ENCODE results near the gene TSKU.

DNA sequence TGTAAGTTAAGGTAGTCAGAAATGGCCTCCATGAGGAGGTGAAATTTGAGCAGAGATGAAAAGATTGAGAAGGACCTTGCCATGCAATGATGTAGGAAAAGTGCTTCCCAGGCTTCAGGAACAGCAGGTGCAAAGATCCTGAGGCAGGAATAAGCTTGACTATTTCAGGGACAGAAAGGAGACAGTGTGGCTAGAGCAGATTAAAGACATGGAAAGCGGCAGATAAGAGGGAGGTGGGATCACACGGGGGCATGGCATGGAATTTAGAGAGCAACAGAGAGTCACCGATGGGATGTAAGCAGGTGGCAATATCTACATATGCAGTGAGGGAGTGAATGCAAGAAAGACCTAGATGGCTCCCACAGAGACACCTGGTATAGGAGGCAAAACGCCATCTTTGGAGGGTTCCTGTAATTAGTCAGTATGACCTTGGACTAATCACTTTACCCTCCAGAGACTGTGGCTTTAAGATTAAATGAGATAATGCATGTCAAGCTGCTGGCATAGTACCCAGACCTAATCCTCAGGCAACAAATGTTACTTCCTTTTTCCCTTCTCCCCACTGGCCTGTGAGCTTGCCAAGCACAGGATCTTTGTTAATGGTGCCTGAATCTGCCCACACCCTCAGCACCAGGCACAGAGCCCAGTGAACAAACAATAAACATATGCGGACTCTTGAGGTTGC is 52.9 kb downstream of the TSKU start:
- no peak for TF ChIP-seq NFIC (IDR thresholded peaks at IDR 0.05)
- TF ChIP-seq, protein P1, sequence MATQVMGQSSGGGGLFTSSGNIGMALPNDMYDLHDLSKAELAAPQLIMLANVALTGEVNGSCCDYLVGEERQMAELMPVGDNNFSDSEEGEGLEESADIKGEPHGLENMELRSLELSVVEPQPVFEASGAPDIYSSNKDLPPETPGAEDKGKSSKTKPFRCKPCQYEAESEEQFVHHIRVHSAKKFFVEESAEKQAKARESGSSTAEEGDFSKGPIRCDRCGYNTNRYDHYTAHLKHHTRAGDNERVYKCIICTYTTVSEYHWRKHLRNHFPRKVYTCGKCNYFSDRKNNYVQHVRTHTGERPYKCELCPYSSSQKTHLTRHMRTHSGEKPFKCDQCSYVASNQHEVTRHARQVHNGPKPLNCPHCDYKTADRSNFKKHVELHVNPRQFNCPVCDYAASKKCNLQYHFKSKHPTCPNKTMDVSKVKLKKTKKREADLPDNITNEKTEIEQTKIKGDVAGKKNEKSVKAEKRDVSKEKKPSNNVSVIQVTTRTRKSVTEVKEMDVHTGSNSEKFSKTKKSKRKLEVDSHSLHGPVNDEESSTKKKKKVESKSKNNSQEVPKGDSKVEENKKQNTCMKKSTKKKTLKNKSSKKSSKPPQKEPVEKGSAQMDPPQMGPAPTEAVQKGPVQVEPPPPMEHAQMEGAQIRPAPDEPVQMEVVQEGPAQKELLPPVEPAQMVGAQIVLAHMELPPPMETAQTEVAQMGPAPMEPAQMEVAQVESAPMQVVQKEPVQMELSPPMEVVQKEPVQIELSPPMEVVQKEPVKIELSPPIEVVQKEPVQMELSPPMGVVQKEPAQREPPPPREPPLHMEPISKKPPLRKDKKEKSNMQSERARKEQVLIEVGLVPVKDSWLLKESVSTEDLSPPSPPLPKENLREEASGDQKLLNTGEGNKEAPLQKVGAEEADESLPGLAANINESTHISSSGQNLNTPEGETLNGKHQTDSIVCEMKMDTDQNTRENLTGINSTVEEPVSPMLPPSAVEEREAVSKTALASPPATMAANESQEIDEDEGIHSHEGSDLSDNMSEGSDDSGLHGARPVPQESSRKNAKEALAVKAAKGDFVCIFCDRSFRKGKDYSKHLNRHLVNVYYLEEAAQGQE (IDR thresholded peaks at IDR 0.05; ENCODE audit: low read depth) = no peak
- TF ChIP-seq, protein P2, sequence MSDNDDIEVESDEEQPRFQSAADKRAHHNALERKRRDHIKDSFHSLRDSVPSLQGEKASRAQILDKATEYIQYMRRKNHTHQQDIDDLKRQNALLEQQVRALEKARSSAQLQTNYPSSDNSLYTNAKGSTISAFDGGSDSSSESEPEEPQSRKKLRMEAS (IDR thresholded peaks at IDR 0.05) = no peak
- TF ChIP-seq TEAD4 (IDR thresholded peaks at IDR 0.05) = no peak
- no peak for TF ChIP-seq YY1 (IDR thresholded peaks at IDR 0.05; ENCODE audit: low read depth)
- no peak for TF ChIP-seq EP300 (IDR thresholded peaks at IDR 0.05; ENCODE audit: borderline replicate concordance)
- TF ChIP-seq FOXM1 (IDR thresholded peaks at IDR 0.05; ENCODE audit: borderline replicate concordance, low read depth) = no peak
- no peak for TF ChIP-seq RAD21 (IDR thresholded peaks at IDR 0.05; ENCODE audit: low read depth)
- no peak for TF ChIP-seq CEBPB (IDR thresholded peaks at IDR 0.05)
- no peak for TF ChIP-seq ZBTB7A (IDR thresholded peaks at IDR 0.05; ENCODE audit: low read depth)
- no peak for TF ChIP-seq CREB1 (IDR thresholded peaks at IDR 0.05; ENCODE audit: low read depth)
- TF ChIP-seq EGR1 (IDR thresholded peaks at IDR 0.05) = no peak
- TF ChIP-seq TAF1 (IDR thresholded peaks at IDR 0.05; ENCODE audit: low read depth) = no peak
- TF ChIP-seq TCF12 (IDR thresholded peaks at IDR 0.05; ENCODE audit: low read depth) = no peak
